Natural killer cell (primary cell): ENCODE data around the gene MTUS2. TPM values are rescaled to one million over a fixed set of nuclear protein-coding genes. Genes with fewer than 3 reads are reported as not detected.
A peak's percentile ranks its signal among the peaks of the same experiment; 100 is the strongest.

Experiments
- ATAC-seq, 3 donors: fragments of 150-1000 bp in 2 of 3; fragments of 200-7000 bp in 1 of 3; cut with Tn5 transposase; 1 replicate in 1 of 3; 2 replicates in 2 of 3; pipeline ENCODE4 v1.10.0; 2021; ENCODE audit warnings: mild to moderate bottlenecking in 2 of 3, moderate library complexity in 2 of 3
- DNase-seq, 2 donors: peaks; one replicate each; pipeline versions ENCODE4 v3.0.0 to v3.0.0-alpha.2; 2013 to 2021; ENCODE audit warnings: mixed read lengths in 1 of 2
- H3K27ac ChIP-seq: one replicate; pipeline ENCODE4 v1.5.1; 2013; ENCODE audit warnings: mild to moderate bottlenecking, low read length
- H3K27me3 ChIP-seq: one replicate; pipeline ENCODE4 v1.6.1; 2013; ENCODE audit warnings: low read length; ENCODE audit not compliant: control insufficient read depth, insufficient read depth
- H3K36me3 ChIP-seq: one replicate; pipeline ENCODE4 v1.6.1; 2013; ENCODE audit warnings: low read length; ENCODE audit not compliant: control insufficient read depth, insufficient read depth
- H3K4me1 ChIP-seq: one replicate; pipeline ENCODE4 v1.6.1; 2013; ENCODE audit warnings: low read length; ENCODE audit not compliant: control insufficient read depth, insufficient read depth
- H3K4me3 ChIP-seq: one replicate; pipeline ENCODE4 v1.5.1; 2013; ENCODE audit warnings: low read length
- H3K9me3 ChIP-seq: one replicate; pipeline ENCODE4 v1.6.1; 2013; ENCODE audit warnings: low read length; ENCODE audit not compliant: control insufficient read depth, insufficient read depth
- H3K27ac Mint-ChIP-seq, 2 donors: one replicate each; pipeline ENCODE4 v1.8.0; 2022; ENCODE audit warnings: mild to moderate bottlenecking in 2 of 2, mixed read lengths in 2 of 2, moderate library complexity in 1 of 2
- H3K27me3 Mint-ChIP-seq, 2 donors: one replicate each; pipeline ENCODE4 v1.8.0; 2022; ENCODE audit warnings: low read depth in 2 of 2, mixed read lengths in 2 of 2
- H3K36me3 Mint-ChIP-seq: one replicate; pipeline ENCODE4 v1.8.0; 2022; ENCODE audit warnings: mixed read lengths
- H3K4me1 Mint-ChIP-seq, 2 donors: one replicate each; pipeline ENCODE4 v1.8.0; 2022; ENCODE audit warnings: mixed read lengths in 2 of 2
- H3K4me3 Mint-ChIP-seq: one replicate; pipeline ENCODE4 v1.8.0; 2022; ENCODE audit warnings: mild to moderate bottlenecking, moderate library complexity, mixed read lengths
- H3K9me3 Mint-ChIP-seq, 2 donors: one replicate each; pipeline ENCODE4 v1.8.0; 2022; ENCODE audit warnings: mixed read lengths in 2 of 2
- WGBS: methylation state at CpG from one replicate; pipeline ENCODE4 v1.1.7; 2013; ENCODE audit warnings: missing lambda C conversion rate; ENCODE audit not compliant: insufficient coverage; 5-methylcytosine and 5-hydroxymethylcytosine counted together
- intact Hi-C: fragments of 100-400 bp; cut with micrococcal nuclease; formaldehyde crosslinking; loops from one replicate; pipeline ENCODE4 v1.14.2; 2022
- total RNA-seq, 4 donors: library from RNA; stranded (reverse); fragments of 120-200 nt in 1 of 4; gene quantifications; one replicate each; pipeline versions ENCODE4 v1.2.3 to v1.2.4, GENCODE V29; 2013 to 2022
- TF ChIP-seq, protein P1 (sequence below): fragments of 200-600 bp; IDR thresholded peaks from one replicate; pipeline ENCODE4 v1.8.0; 2022; ENCODE audit warnings: antibody characterized with exemption

Gene MTUS2
- not detected for total RNA-seq
- 0.02 TPM for total RNA-seq (2013)

- H3K27ac Mint-ChIP-seq = no peak within 1 kb of the TSS
- DNase-seq = peak in 1 of 2 donors; percentile 18
- peaks cover 35 to 55% of the 10 kb centered on the region in 2 donors for H3K27me3 Mint-ChIP-seq
- ATAC-seq = no peak
- Histone ChIP-seq H3K27me3 (peaks cover 6% of the 10 kb centered on the region), H3K36me3 (no peaks in the 10 kb centered on the region), H3K27ac (no peak within 1 kb of the TSS), H3K9me3 (no peaks in the 10 kb centered on the region), H3K4me1 (peaks cover 8% of the 10 kb centered on the region), H3K4me3 (no peak within 1 kb of the TSS)
- intact Hi-C loops = no loop called here
- no peaks in the 10 kb centered on the region for H3K4me1 Mint-ChIP-seq
- WGBS = 1% methylated on average over 86 of the region's 89 CpGs
- peaks cover 0 to 5% of the 10 kb centered on the region in 2 donors for H3K9me3 Mint-ChIP-seq
- TF ChIP-seq, protein P1, sequence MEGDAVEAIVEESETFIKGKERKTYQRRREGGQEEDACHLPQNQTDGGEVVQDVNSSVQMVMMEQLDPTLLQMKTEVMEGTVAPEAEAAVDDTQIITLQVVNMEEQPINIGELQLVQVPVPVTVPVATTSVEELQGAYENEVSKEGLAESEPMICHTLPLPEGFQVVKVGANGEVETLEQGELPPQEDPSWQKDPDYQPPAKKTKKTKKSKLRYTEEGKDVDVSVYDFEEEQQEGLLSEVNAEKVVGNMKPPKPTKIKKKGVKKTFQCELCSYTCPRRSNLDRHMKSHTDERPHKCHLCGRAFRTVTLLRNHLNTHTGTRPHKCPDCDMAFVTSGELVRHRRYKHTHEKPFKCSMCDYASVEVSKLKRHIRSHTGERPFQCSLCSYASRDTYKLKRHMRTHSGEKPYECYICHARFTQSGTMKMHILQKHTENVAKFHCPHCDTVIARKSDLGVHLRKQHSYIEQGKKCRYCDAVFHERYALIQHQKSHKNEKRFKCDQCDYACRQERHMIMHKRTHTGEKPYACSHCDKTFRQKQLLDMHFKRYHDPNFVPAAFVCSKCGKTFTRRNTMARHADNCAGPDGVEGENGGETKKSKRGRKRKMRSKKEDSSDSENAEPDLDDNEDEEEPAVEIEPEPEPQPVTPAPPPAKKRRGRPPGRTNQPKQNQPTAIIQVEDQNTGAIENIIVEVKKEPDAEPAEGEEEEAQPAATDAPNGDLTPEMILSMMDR = no peak
- peak within 1 kb of the TSS; percentile 60 for H3K4me3 Mint-ChIP-seq
- H3K36me3 Mint-ChIP-seq = peaks cover 10% of the 10 kb centered on the region
These were observed at the start of gene MTUS2 for GRCh38 chr13:28820099-28821051. Gene MTUS2 (plus strand): TSS chr13:28820339.

DNA sequence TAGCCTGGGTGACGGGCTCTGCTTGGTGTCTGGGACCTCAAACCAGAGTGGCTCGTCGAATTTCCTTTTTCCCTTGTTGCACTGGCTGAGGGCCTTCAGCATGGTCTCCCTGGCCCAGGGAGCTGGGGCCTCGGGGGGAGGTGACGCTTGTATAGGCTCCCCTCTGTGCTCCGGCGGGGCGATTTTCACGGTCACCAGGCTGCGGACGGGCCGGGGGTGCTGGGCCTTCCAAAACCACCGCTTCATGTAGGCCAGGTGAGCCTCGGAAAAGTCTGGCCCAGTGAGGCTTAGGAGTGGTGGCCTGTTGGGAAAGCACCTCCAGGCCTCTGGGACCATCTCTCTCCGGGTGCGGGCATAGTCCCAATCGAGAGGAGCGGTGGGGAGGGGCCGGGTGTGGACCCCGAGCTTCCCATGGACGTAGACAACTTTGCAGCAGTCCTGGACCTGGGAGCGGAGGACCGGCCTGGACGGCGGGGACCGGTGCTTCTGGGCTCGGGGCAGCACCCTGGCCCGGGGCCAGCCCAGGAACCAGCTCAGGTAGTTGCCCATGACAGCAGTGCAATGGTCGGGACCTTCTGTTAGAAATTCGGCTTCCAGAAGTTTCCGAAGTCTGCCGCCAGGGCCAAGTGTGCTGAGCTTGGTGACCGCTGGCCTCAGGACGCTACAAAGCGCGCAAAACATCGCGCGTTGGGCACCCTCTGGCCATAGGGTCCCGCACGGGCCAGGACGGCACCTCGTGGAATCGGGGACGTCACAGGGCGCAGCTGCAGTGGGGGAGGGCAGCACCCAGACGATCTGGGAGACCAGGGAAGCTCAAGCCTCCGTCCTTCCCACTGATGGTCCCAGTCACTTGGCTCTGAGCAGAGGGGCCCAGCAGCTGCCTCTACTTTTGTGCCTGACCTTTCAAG is 41.6 kb upstream of the MTUS2 start:
- Mint-ChIP-seq H3K4me3 (no peak overlapping the region), H3K27me3 (peaks cover 10 to 43% of the 10 kb centered on the region in 2 donors), H3K4me1 (no peaks in the 10 kb centered on the region), H3K36me3 (peaks cover under 1% of the 10 kb centered on the region), H3K27ac (no peak overlapping the region), H3K9me3 (peaks cover 2 to 3% of the 10 kb centered on the region in 2 donors)
- no peak overlapping the region for H3K4me3 ChIP-seq
- H3K36me3 ChIP-seq = no peaks in the 10 kb centered on the region
- 95% methylated on average over 48 of the region's 48 CpGs for WGBS
- ATAC-seq (no peak), DNase-seq (no peak)
- no peaks in the 10 kb centered on the region for H3K4me1 ChIP-seq
- TF ChIP-seq, protein P1 = no peak
- H3K27me3 ChIP-seq = no peaks in the 10 kb centered on the region
- intact Hi-C loops = no loop called here
- H3K27ac ChIP-seq = no peak overlapping the region
- H3K9me3 ChIP-seq = no peaks in the 10 kb centered on the region

- H3K9me3 ChIP-seq = no peaks in the 10 kb centered on the region
- 58% methylated on average over 2 of the region's 2 CpGs for WGBS
- H3K4me1 ChIP-seq = no peaks in the 10 kb centered on the region
- Mint-ChIP-seq H3K27ac (no peak overlapping the region), H3K4me1 (no peaks in the 10 kb centered on the region), H3K4me3 (no peak overlapping the region), H3K36me3 (no peaks in the 10 kb centered on the region), H3K9me3 (no peaks in the 10 kb centered on the region), H3K27me3 (peaks cover 14 to 51% of the 10 kb centered on the region in 2 donors)
- no peak for DNase-seq
- H3K27ac ChIP-seq = no peak overlapping the region
- no peak overlapping the region for H3K4me3 ChIP-seq
- no peak for ATAC-seq
- H3K36me3 ChIP-seq = no peaks in the 10 kb centered on the region
- intact Hi-C loops = no loop called here
- TF ChIP-seq, protein P1 = no peak
- no peaks in the 10 kb centered on the region for H3K27me3 ChIP-seq
These were observed 27.1 kb upstream of the MTUS2 start for GRCh38 chr13:28792992-28793391.
